Measurements from ENCODE around the gene ACYP2.
"Not testable (repeated sequence)": the region's sequence is repeated elsewhere in the genome, so short reads cannot be mapped to it uniquely, and the experiment has no call there.

Gene ACYP2

DNA sequence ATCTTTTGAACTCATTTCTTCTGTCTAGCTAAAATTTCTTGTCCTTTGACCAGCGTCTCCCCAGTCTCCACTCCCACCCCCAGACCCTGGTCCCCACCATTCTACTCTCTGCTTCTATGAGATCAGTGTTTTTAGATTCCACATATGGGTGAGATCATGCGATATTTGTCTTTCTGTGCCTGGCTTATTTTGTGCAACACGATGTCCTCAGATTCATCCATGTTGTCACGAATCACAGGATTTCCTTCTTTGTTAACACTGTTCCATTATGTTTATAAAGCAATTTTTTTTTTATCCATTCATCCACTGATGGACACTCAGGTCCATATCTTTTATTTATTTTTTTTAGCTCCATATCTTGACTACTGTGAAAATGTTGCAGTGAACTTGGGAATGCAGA, 16.0 kb upstream of the ACYP2 start:
- no peak for DNase-seq (ENCODE audit: low spot score)

DNA sequence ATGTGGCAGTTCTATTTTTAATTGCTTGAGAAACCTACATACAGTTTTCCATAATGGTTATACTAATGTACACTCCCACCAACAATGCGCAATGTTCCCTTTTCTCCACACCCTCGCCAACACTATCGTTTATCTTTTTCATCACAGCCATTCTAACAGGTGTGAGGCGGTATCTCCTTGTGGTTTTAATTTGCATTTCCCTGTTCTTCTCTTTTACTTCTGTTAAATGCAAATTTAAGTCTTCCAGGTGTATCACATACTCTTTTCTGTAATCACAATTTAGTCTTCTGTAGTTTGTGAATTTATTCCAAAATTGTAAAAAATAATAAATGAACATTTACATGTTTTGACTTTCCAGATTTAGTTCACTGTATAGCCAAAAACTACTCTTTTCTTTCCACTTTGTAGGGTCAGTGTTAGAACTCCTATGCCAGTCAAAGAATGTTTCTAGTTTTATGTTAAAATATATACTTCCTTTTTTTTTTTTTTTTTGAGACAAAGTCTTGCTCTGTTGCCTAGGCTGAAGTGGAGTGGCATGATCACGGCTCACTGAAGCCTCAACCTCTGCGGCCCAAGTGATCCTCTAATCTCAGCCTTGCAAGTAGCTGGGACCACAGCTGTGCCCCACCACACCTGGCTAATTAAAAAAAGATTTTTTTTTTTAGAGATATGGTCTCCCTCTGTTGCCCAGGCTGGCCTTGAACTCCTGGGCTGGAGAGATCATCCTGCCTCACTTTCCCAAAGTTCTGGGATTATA, 15.4 kb upstream of the ACYP2 start:
- DNase-seq (ENCODE audit: low spot score), result no peak

DNA sequence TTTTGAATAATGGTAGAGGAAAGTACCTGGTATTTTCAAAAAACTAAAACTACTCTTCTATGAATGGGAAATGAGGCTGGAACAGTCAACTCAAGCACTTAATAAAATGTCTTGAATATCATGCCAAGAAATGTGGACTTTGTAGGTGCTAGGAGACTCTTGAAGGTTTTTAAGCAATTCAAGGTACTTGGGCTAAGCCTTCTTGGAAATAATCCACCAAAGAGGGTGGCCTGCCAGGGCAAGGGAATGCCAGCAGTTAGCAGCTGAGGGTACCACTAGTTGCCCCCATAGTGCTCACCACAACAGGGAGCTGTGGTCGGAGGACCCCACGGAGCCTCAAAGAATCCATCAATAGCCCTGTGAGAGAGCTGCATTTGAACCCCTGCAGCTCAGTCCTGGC, 14.6 kb upstream of the ACYP2 start:
- no peak for DNase-seq (ENCODE audit: low spot score)

DNA sequence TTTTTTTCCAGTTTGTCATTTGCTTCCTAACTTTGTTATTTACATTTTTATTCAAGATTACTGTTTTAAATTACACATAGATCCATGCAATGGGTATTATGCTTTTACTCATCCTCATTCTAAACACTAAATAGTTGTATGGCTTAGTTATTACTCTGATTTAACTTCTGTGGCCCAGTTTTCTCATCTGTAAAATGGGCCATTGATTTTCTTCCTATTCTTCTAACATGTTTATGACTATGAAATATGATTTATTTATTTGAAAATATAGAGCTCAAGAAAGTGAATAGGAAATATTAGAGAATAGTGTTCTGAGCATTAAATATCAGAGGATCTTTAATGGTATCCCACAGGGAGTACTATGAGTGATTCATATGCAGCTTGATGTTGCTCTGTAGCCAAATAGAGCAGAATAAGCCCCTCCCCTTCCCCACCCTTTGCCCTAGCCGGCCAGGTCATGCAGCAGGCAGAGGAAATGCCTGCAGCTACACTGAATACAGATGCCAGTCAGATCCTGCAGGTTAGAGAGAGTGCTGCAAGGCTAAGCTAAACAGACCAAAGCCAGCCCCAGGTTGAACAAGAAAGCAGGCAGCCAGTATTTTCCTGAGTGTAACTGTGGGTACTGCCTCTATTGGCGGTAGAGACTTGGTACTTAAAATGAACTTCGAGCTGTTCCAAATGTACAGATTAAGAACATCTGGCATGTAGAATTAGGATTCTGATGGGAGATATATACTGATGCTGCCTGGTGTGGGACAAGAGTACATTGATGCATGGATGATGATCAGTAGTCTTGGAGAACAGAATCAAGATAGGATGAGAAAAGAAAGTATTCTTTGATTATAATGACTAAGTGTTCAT, 11.7 kb upstream of the ACYP2 start:
- no peak for DNase-seq (ENCODE audit: low spot score)

DNA sequence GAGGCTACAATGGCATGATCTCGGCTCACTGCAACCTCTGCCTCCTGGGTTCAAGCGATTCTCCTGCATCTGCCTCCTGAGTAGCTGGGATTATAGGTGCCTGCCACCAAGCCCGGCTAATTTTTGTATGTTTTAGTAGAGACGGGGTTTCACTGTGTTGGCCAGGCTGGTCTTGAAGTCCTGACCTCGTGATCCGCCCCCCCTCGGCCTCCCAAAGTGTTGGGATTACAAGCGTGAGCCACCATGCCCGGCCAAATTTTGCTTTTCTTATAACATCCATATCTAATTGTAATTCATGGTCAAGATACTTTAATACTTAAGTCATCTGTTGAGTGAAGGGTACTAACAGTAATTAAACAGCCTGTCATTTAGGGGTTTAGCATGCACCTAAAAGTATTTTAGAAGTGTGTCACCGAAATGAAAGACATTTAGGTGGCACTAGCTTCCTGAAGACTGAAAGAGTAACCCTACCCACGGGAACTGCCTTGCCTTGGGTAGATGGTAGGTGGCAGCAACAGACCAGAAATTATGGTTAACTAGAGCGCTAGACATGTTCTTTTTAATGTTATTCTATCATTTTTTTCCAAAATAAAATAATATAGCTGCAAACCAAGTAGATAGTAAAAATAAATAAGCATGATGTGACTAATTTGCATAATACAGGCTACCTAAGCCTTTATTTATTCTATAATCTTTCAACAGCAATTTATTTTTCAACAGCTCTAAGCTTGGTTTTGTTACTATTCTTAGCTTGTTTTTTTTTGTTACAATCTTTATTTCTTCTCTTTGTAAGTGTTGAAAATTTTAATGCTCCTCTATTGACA, 8.6 kb upstream of the ACYP2 start:
- peak; percentile 82 for DNase-seq (ENCODE audit: low spot score)

DNA sequence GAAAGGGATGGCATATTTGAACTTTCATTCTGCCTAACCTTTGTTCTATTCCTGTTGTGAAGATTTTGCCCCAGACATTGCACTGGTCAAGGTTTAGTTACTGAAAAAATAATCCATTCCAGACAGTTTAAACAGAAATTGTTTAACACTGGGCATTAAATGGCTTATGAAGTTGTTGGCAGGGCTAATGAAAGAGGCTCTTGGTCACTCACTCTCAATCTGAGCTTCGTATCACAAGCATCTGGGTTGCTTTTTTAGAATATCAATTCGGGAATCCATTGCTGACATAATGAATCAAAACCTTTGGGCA, 8.0 kb upstream of the ACYP2 start:
- DNase-seq (ENCODE audit: low spot score), result no peak

DNA sequence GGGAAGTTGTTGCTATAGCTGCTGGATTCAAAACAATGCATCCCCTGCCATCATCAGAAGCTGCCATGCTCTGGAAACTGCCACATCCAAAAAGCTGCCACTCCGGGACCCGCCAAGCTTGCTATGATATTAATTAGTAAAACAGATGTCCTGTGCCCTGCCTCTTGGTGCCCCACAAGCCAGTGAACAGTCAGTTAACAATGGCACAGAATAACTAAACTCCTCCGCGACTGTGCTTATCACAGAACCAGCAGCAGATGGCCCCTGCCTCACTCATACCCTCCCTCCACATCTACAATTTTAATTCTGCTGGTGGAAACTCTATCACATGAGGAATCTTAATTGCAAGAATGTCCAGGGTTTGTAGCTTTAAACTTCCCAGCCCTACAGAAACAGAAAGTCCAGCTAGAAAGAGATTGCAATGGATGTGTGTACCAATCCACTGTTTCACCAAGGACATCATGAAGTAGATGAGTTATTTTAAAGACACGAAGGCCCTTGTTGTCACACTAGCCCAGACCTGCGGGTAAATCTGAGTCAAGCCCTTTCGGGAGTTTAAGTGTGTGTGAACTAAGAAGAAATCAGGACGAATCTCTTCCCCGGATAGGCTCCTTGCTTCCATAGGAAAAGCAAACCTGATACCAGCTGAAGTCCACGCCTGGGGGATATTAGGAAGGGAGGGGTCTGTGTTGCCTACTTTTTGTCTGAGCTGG, 7.4 kb upstream of the ACYP2 start:
- peak; percentile 37 for DNase-seq (ENCODE audit: low spot score)

DNA sequence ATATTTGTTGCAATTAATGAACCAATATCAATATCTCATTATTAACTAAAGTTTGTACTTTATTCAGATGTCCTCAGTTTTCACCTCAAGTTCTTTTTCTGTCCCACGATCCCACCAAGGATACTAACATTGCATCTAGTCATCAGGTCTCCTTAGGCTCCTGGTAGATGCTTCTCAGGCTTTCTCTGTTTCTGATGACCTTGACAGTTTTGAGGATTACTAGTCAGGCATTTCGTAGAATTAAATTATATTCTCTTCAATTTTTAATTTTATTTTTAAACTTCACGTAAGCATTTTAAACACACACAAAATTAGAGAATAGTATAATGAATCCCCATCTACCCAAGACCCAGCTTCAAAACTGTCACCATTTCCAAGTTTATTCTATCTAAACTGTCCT, 5.6 kb upstream of the ACYP2 start:
- no peak for DNase-seq (ENCODE audit: low spot score)

DNA sequence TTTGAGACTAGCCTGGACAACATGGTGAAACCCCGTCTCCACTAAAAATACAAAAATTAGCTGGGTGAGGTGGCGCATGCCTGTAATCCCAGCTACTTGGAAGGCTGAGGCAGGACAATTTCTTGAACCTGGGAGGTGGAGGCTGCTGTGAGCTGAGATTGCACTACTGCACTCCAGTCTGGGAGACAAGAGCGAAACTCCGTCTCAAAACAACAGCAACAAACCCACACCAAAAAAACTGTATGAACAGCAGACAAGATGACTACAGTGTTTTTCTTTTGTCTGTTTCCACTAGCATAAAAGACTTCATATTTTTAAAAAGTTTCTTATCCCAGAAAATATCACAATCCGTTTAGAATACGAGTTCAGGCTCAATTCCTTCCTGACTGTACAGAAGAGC, 936 bp upstream of the ACYP2 start:
- DNase-seq (ENCODE audit: low spot score), result not testable (repeated sequence)

DNA sequence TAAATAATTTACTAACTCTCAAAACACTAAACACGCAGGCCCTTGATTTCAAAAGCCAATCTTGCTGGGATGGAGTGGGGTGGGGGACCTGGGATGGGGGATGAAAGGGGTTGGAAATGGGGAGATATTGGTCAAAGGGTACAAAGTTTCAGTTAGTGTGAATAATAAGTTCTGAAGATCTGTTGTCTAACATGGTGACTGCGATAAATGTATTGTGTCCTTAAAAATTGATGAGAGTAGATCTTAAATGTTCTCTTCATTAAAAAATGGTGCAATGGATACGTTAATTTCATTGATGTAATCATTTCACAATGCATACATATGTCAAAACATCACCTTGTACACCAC, 505 bp upstream of the ACYP2 start:
- DNase-seq (ENCODE audit: low spot score), result no peak

DNA sequence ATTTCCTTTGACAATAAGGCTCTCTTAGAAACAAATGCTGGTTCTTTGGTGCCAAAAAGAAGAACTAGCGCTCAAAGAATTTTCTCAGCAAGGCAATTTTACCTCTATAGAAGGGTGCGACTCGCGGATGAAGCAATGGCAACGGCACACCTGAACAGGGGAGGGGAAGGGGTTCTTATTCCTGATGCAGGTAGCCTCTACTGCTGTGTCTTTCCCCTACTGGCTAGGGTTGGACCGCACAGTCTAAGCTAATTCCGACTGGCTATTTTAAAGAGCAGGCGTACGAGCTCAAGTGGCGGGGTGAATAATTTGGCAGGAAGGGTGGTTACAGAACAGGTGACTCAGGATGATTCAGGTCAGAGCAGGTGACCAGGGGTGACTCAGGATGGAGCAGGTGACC, 1.2 kb downstream of the ACYP2 start:
- DNase-seq (ENCODE audit: low spot score), result not testable (repeated sequence)

DNA sequence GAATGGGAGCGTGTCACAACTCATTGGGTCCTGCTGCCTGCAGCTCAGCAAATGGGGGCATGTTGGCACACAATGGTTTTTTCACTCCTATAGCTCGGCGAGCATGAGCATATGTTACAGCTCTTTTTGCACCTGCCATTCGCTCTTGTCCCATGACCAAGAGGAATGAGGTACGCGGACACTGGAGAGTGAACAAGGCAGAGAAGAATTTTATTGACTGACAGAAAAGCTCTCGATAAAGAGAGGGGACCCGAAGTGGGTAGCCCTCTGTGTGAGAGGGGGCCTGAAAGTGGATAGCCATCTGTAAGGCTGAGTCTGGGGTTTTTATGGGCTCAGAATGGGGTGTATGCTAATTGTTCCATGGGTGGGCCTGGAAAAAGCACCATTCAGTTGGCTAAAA, 5.5 kb downstream of the ACYP2 start:
- DNase-seq (ENCODE audit: low spot score), result no peak

DNA sequence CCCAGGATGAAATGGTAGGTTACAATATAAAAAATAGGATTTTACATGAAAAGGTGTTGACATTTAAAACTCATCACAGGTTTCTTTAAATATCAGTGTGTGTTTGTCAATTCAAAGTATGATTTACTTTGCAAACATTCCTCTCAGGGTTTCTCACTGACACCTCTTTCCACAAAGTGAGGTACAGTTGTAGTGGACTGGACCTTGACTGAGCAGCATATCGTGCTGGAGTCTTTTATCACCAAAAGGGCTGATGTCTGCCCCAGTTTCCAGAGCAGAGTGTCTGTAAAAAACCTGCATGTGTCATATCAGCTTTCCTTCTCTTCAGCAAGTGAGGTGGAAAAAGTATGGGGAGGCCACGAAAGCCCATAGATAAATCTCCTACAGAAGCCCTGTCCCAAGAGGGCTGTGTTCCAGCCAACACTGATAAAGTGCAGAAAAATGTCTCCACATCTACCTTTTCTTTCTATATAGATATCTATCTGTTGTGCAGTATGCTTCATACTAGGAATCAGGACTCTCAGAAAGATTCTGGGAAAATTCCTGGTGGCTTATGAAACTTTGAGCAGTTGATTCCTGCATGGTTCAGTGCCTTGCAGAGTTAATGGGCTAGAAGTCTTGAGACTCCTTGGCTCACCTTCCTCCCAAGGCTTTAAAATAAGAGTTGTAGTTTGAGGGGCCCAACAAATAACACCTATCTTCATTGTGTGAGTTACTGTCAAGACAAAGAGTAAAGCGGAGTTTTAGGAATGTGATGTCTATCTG, 6.9 kb downstream of the ACYP2 start:
- DNase-seq (ENCODE audit: low spot score), result no peak

DNA sequence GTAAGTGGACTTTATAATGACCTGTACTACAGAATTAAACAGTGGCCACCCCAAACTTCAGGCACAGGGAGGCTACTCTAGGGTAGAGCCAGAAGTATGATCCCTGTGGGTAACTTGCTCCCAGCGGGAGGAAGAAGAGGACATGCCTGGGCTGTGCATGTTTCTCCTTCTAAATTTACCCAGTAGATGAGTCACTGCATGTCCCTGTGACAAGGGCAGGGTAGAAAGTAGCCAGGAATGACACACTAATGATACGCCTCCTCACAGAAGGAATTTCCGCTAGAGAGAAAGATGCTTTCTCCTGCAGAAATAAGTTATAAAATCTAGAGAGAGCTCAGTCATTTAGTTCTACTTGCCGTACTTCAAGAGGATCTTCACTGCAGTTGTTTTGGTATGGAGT, 7.5 kb downstream of the ACYP2 start:
- DNase-seq (ENCODE audit: low spot score), result no peak

DNA sequence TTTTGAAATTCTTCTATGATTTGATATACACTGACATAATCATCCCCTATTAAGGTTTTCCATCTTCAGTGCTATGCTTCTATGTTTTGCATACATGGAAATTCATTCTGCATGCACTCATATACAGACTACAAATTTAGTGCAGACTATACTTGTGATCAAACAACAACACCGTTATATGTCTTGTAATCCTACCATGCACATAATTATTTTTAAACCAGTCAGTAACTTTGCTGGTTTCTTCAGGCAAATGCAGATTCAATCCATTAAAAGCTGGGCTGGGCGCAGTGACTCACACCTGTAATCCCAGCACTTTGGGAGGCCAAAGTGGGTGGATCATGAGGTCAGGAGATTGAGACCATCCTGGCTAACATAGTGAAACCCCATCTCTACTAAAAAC, 11.8 kb downstream of the ACYP2 start:
- DNase-seq (ENCODE audit: low spot score), result not testable (repeated sequence)

DNA sequence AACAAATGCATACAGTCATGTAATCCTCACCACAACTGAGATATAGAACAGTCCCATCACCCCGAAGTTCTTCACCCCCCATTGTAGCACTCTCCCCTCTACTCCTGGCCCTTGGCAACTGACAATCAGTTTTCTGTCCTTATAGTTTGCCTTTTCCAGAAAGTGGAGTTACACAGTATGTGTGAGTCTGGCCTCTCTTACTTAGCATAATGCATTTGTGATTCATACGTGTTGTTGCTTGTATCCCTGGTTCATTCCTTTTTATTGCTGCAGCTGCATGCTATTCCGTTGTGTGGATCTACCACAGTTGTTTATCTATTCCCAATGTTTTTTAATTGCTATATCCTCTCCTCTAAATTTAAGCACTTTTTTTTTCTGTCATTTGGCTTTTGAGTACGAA, 17.6 kb downstream of the ACYP2 start:
- DNase-seq (ENCODE audit: low spot score), result no peak

DNA sequence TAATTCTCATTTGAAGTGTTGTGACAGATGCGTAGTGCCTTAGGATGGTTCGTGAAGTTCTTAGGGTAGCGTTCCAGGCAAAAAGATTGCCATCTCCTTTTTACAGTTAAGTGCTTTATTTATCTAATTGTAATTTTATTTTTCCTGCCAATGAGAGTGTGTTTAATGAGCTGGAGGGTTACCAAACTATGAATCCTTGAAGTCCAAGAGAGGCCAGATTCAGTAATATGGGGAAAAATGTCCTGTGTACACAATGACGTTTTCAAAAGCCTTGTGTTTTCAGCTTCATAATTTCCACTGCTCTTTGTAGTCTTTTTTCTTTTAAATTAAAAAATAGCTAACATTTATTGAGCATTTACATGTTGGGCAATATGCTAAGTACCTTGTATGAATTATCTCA, 23.8 kb downstream of the ACYP2 start:
- no peak for DNase-seq (ENCODE audit: low spot score)

DNA sequence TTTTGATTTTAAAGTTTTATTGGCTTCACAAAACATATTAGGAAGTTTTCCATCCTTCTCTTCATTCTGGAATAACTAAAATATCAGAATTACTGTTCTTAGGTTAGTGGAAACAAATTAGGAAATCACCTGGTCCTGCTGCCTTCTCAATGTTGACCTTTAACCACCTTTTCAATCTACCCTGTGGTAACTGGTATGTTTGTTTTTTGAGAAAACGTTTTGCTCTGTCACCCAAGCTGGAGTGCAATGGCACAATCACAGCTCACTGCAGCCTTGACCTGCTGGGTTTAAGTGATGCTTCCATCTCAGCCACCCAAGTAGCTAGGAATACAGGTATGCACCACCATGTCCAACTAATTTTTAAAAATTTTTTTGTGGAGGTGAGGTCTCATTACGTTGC, 28.4 kb downstream of the ACYP2 start:
- DNase-seq (ENCODE audit: low spot score), result no peak

DNA sequence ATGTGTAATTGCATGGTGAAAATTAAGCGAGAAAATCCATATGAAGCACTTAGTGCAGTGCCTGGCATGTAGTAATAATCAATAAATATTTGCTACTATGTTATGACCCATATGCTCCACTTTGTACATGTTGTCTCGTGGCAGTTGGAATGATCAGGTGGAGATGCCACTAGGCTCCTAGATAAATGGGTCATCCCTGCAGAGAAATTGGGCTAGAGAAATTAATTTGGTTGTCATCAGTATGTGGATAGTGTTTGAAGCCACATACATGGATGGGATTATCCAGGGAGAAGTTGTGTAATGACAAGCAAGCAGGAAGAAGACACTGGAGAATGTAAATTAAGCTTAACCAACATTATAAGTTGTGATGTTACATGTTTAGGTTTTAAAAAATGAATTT, 33.0 kb downstream of the ACYP2 start:
- DNase-seq (ENCODE audit: low spot score), result no peak

DNA sequence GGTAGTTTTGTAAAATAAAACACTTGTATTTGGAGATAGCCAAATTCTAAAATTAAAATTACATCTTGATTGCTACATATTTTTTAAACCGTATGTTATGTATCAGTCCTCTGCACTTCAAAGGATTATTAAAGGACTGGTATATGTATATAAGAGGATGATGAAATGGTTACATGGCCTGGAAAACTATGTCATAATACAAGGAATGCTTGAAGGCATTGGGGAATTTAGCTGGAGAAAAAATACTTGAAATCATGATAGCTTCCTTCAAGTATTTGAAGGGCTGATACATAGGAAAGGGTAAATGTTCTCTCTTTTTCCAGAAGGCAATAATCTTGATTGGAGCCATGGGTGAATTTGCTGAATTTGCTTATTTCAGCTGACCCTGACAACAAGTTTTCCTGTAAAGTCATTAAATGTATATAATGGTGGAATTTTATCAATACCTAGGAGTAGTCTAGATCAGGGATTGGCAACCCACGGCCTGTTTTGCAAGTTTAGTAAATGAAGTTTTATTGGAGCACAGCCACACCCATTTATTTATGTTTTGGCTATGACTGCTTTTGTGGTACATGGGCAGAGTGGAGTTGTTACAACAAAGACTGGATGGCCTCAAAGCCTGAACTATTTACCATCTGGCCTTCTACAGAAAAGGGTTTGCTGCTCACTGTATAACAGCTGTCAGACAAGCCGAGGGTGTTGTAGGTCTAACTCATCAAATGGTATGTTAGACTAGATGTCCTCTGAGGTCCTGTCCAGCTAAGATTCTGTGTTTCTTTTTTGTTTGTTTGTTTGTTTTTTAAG, 34.4 kb downstream of the ACYP2 start:
- DNase-seq (ENCODE audit: low spot score), result no peak

DNA sequence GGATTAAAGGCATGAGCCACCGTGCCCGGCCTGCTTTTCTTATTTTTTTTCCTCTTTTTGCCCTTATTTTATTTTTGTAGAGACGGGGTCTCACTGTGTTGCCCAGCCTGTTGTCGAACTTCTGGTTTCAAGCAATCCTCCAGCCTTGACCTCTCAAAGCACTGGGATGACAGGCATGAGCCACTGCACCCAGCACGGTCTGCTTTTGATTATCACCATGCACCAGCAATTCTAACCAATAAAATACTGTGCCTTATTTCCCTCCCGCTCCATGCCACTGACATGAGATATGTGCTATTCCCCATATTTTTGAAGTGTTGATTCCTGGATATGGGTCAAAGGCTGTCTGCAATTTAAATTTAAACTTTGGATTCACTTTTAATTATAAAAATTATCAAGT, 42.9 kb downstream of the ACYP2 start:
- no peak for DNase-seq (ENCODE audit: low spot score)

All from pons (tissue), 1 donor.